Activated naive CD8-positive, alpha-beta T cell treated with anti-CD3 and anti-CD28 coated beads, Interleukin-2, amount 50 U/mL, for 24 hours (primary cell): ENCODE results near the gene SBSN.
"Not testable (repeated sequence)": the region's sequence is repeated elsewhere in the genome, so short reads cannot be mapped to it uniquely, and the experiment has no call there.

Source experiments
- ATAC-seq: fragments of 150-1000 bp; cut with Tn5 transposase; one replicate; pipeline ENCODE4 v1.10.0; 2021
- DNase-seq: peaks from one replicate; pipeline ENCODE4 v3.0.0; 2021
- H3K27ac Mint-ChIP-seq: one replicate; pipeline ENCODE4 v1.8.0; 2021; ENCODE audit warnings: mild to moderate bottlenecking, mixed read lengths
- H3K27me3 Mint-ChIP-seq: one replicate; pipeline ENCODE4 v1.8.0; 2021; ENCODE audit warnings: mixed read lengths
- H3K36me3 Mint-ChIP-seq: one replicate; pipeline ENCODE4 v1.8.0; 2021; ENCODE audit warnings: low read depth, mixed read lengths
- H3K4me1 Mint-ChIP-seq: one replicate; pipeline ENCODE4 v1.8.0; 2021; ENCODE audit warnings: mixed read lengths
- H3K4me3 Mint-ChIP-seq: one replicate; pipeline ENCODE4 v1.8.0; 2021; ENCODE audit warnings: mild to moderate bottlenecking, moderate library complexity, mixed read lengths
- H3K9me3 Mint-ChIP-seq: one replicate; pipeline ENCODE4 v1.8.0; 2021; ENCODE audit warnings: mixed read lengths

The SBSN gene

DNA sequence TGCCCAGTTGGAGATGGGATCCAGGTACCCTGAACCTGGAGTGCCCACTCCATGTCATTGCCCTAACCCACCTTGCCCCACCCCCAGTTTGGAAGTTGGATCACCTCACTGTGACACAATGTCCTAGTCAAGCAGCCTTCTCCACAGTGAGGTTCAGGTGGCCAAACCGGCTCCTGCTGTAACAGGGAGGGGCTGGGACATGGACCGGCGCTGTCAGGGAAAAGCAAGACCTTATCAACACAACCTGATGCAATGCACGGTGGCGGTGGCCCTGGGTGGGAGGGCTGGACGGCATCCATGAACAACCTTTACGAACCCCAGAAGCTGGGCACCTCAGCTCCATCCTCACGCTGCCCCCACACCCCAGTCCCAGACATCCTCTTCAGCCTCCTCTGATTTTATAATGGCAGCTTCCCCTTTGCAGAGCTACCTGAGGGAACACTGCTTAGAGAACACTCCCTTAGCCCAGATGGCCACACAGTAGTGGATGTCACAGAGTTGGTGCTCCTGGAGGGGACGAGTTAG lies 36.2 kb downstream of the SBSN start:
- ATAC-seq (no peak), DNase-seq (no peak)
- Mint-ChIP-seq H3K9me3 (no peaks in the 10 kb centered on the region), H3K4me1 (peaks cover 8% of the 10 kb centered on the region), H3K36me3 (no peaks in the 10 kb centered on the region), H3K27ac (no peak overlapping the region), H3K4me3 (no peak overlapping the region), H3K27me3 (peaks cover 21% of the 10 kb centered on the region)

DNA sequence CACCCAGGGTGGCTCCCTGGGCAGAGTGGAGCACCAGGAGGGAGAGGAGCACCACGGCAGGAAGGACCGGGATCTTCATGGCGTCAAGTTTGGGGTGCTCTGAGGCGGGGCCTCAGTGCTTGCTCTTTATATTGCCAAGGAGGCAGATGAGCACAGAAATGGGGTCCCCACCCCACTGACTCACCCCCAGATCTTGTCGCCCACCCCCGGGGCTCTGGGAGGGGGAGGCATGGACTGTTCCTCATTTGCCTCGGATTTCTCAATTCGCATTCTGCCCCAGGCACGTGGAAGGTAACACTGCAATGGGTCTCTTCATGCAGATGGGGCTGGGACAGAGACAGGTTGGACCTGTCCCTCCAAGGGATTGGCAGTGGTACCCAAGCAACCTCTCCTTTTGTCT lies 37.7 kb downstream of the SBSN start, which contains the start of gene KRTDAP:
Gene KRTDAP (minus strand): TSS at position 101 of the 400 bp plus-strand sequence. CDS start 22 bp downstream, at position 79.
- H3K27ac Mint-ChIP-seq, result no peak within 1 kb of the TSS
- no peak within 1 kb of the TSS for H3K4me3 Mint-ChIP-seq
- DNase-seq (no peak), ATAC-seq (no peak)
- no peaks in the 10 kb centered on the region for H3K9me3 Mint-ChIP-seq
- H3K4me1 Mint-ChIP-seq, result peaks cover 6% of the 10 kb centered on the region
- no peaks in the 10 kb centered on the region for H3K36me3 Mint-ChIP-seq
- H3K27me3 Mint-ChIP-seq, result peaks cover 25% of the 10 kb centered on the region

DNA sequence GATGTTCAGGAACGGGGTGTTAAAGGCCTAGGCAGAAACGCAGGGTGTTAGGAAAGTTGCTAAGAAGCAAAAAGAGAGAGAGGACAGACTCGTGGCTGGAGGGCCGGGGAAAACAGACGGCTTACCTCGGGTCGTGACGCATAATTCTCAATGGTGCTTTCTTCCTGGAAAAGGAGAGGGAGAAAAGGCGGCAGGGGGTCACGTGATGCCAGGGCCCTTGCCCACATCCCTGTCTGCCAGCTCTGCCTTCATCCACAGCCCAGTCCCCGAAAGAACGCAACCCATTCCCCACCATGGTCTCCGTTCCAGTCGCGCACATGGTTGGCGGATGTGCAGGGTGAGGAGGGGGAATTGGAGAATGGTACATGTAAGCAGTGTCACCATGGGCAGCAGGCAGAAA lies 39.4 kb downstream of the SBSN start:
- ATAC-seq (no peak), DNase-seq (no peak)
- Mint-ChIP-seq H3K4me1 (peaks cover 10% of the 10 kb centered on the region), H3K27ac (no peak overlapping the region), H3K9me3 (no peaks in the 10 kb centered on the region), H3K4me3 (no peak overlapping the region), H3K36me3 (no peaks in the 10 kb centered on the region), H3K27me3 (peaks cover 25% of the 10 kb centered on the region)

DNA sequence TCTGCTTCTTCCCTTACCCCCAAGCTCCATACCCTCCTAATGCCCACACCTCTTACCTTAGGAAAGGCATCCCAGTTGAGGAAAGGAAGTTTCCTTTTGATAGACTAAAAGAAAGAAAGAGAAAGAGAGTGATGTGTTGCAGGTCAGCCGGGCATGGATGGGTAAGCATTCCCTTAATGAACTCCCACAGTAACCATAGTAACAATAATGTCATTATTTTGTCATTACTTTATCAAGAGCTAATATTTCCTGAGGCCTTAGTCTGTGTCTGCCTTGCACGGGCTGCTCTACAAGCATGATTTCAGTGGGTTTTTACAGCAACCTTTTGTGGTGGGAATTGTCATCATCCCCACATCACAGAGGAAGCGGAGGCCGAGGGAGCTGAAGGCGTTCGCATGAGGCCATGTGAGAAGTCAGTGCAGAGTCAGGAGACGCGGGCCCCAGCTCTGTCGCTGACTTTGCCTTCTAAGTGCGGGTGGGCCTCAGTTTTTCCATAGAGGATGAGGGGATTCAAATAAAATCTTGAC lies 40.4 kb downstream of the SBSN start:
- Mint-ChIP-seq H3K36me3 (no peaks in the 10 kb centered on the region), H3K4me1 (peaks cover 10% of the 10 kb centered on the region), H3K4me3 (no peak overlapping the region), H3K9me3 (no peaks in the 10 kb centered on the region), H3K27me3 (peaks cover 22% of the 10 kb centered on the region), H3K27ac (no peak overlapping the region)
- ATAC-seq (peak; percentile 40), DNase-seq (no peak)

DNA sequence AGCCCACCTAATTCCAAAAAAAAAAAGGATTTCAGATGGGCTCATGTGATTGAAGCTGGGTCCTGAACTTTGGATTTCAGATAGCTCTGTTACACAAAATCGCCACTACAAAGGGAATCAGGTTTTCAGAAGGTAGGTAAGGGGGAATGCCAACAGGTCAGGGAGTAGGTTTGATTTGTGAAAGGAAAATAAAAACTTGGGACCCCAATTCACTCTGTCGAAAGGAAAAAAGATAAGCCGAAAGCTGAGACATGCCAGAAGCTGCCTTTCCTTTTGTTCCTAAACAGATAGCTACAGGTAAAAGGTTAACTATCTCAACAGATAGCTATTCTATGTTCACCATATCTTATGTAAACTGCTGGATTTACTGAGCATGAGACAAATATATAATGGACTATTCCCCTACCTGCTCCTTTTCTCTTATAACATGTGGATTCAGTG lies 41.8 kb downstream of the SBSN start:
- Mint-ChIP-seq H3K4me1 (peaks cover 10% of the 10 kb centered on the region), H3K27me3 (peaks cover 18% of the 10 kb centered on the region), H3K36me3 (no peaks in the 10 kb centered on the region), H3K9me3 (no peaks in the 10 kb centered on the region), H3K27ac (no peak overlapping the region), H3K4me3 (no peak overlapping the region)
- DNase-seq (no peak), ATAC-seq (no peak)

DNA sequence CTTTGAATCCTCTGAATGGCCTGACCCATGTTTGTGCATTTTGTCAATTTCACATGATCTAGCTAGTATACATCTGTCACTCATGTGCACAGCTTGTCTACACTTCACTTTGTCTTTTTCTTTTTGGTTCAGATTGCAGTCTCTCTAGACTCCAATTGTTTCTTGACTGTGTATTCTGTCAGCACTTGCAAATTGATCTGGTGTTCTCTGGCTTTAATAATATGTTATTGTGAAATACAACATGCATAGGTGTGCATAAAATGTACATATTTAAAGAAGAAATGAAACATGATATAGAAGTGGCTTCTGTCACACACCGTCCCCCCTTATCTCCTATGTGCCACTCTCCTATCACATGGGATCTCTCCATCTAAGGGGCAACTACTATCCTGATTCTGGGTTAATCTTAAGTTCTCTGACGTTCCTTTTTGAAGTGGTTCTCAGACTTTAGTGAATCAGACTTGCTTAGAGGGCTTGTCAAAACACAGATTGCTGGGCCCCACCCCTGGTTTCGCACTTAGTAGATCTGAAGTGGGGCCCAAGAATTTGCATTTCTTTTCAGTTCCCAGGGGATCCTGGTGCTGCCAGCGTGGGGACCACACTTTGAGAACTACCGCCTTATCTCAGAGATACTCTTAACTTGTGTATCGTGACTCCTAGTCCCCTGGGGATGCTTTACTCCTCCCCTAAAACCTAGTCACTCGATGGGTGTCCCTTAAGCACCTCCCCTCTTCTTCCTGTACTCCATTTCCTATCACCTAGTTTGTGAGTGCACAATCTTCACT lies 43.7 kb downstream of the SBSN start:
- DNase-seq (no peak), ATAC-seq (peak; percentile 28)
- Mint-ChIP-seq H3K9me3 (no peaks in the 10 kb centered on the region), H3K27ac (no peak overlapping the region), H3K4me1 (peaks cover 10% of the 10 kb centered on the region), H3K27me3 (peaks cover 11% of the 10 kb centered on the region), H3K4me3 (no peak overlapping the region), H3K36me3 (no peaks in the 10 kb centered on the region)

DNA sequence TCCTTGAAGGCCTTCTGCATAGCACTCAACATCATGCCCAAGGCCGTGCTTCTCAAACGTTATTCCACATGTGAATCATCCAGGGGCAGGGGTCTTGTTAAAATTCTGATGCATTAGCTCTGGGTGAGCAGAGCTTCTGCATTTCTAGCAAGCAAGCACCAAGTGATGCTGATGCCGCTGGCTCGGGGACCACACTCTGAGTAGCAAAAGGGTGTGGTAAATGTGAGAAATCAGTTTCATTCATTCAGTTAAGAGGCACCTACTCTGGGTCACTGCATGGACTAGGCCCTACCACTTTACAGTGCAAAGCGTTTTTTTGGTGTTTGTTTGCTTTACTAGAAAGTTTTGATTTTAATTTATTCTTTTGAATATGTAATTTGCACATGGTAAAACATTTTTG lies 45.0 kb downstream of the SBSN start:
- no peaks in the 10 kb centered on the region for H3K9me3 Mint-ChIP-seq
- no peak overlapping the region for H3K27ac Mint-ChIP-seq
- no peaks in the 10 kb centered on the region for H3K36me3 Mint-ChIP-seq
- DNase-seq, result no peak
- no peak overlapping the region for H3K4me3 Mint-ChIP-seq
- peaks cover 6% of the 10 kb centered on the region for H3K27me3 Mint-ChIP-seq
- peaks cover 10% of the 10 kb centered on the region for H3K4me1 Mint-ChIP-seq
- no peak for ATAC-seq

DNA sequence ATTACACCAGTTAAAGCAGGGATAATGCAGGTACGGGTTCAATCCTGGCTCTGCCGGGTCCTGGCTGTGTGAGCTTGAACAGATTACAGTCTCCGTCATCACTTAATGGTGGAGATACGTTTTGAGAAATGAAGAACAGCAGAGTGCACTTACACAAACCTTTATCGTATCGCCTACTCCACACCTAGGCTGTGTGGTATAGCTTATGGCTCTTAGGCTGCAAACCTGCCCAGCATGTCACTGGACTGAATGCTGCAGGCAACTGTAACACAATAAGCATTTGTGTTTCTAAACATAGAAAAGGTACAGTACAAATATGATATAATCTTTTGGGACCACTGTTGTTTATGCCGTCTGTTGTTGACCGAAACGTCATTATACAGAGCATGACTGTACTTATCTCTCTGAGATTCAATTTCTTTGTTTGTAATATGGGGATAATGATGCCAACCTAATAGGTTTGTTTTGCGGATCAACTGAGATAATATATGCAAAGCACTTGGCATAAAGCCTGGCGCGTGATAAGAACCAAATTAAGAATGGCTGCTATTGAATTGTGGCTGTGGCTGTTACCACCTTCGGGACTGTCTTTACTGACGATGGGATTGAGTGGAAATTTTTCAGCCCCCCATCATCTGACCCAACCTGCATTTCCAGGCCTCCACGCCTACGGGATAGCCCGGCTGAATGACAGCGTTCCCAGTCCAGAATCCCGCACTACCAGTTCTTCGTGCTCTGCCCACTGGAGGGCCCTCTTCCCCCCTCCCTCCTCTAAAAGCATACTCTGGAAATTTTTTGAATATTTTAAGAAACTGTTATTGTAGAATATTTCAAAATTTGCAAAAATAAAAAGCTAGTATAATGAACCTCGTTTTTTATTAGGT lies 49.1 kb downstream of the SBSN start:
- H3K27me3 Mint-ChIP-seq, result no peaks in the 10 kb centered on the region
- H3K4me1 Mint-ChIP-seq, result peaks cover under 1% of the 10 kb centered on the region
- no peak overlapping the region for H3K27ac Mint-ChIP-seq
- DNase-seq, result no peak
- ATAC-seq, result no peak
- no peak overlapping the region for H3K4me3 Mint-ChIP-seq
- H3K9me3 Mint-ChIP-seq, result no peaks in the 10 kb centered on the region
- H3K36me3 Mint-ChIP-seq, result no peaks in the 10 kb centered on the region

DNA sequence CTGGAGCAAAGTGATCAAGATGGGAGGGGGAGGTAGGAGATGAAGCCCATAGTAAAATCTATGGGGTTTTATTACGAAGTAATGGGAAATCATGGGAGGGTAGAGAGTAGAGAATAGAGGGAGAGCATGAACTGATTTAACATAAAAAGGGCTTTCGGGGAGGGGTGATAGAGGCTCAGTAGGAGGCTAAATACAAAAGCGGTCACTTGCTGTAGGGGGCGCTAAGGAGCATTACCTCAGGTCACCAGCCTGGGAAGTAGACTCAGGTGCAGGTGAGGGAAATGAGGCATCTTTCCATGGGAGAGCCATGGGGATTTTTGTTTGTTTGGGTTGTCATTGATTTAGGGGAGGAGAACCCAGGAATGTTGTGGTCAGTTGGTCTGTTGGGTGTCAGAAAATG lies 52.0 kb downstream of the SBSN start:
- H3K36me3 Mint-ChIP-seq, result no peaks in the 10 kb centered on the region
- no peaks in the 10 kb centered on the region for H3K27me3 Mint-ChIP-seq
- H3K27ac Mint-ChIP-seq, result no peak overlapping the region
- no peak for DNase-seq
- H3K4me1 Mint-ChIP-seq, result no peaks in the 10 kb centered on the region
- no peak overlapping the region for H3K4me3 Mint-ChIP-seq
- H3K9me3 Mint-ChIP-seq, result no peaks in the 10 kb centered on the region
- no peak for ATAC-seq

DNA sequence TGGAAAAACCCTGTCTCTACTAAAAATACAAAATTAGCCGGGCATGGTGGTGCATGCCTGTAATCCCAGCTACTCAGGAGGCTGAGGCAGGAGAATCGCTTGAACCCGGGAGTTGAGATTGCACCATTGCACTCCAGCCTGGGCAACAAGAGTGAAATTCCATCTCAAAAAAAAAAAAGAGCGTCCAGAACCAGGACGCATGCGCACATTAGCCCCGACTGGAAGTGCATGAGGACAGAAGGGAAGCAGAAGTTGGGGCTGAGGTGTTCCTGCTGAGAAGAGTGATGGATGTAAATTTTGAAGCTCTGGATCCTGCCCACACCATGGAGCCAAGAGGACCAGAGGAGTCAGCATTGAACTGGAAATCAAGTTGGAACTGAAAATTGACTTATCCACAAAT lies 53.5 kb downstream of the SBSN start:
- not testable (repeated sequence) for DNase-seq, H3K4me3 Mint-ChIP-seq, ATAC-seq, H3K9me3 Mint-ChIP-seq, H3K27ac Mint-ChIP-seq, H3K27me3 Mint-ChIP-seq, H3K4me1 Mint-ChIP-seq, H3K36me3 Mint-ChIP-seq

DNA sequence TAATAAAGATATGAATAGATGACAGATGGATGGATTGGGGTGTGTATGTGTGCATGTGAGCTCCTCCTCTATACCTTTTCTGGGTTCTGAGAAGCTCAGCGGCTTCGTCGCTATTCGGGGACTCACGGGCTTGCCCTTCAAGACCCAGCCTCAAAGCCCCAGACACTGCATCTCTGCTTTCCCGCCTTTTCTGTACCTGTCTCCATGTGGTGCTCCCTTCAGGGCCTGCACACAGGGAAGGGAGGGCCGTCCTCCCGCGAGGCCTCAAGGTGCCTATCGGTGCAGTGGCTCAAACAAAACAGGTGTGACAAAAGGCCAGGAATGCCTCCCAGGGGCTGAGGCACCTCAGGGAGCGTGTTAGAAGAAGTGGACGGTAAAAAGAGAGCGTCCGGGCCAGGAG lies 54.0 kb downstream of the SBSN start:
- Mint-ChIP-seq H3K27ac (no peak overlapping the region), H3K36me3 (no peaks in the 10 kb centered on the region)
- no peak for ATAC-seq

More for the DNA sequence above, 54.0 kb downstream of the SBSN start:
- no peaks in the 10 kb centered on the region for H3K27me3 Mint-ChIP-seq
- H3K4me1 Mint-ChIP-seq, result no peaks in the 10 kb centered on the region
- no peak overlapping the region for H3K4me3 Mint-ChIP-seq
- DNase-seq, result no peak
- no peaks in the 10 kb centered on the region for H3K9me3 Mint-ChIP-seq
